Breast epithelium (tissue), 4 donors: Measurements from ENCODE around the gene LMO2. TPM values are rescaled to one million over a fixed set of nuclear protein-coding genes. Genes with fewer than 3 reads are reported as not detected.

Experiments used
- DNase-seq, 2 donors: peaks; one replicate each; pipeline ENCODE4 v3.0.0-alpha.2; 2019; ENCODE audit warnings: low spot score in 2 of 2
- H3K27ac ChIP-seq, 2 donors: fragments of 200-600 bp; sonication (generic) in 1 of 2; one replicate each; pipeline ENCODE4 v1.5.1; 2016 to 2019; ENCODE audit warnings: mild to moderate bottlenecking in 1 of 2
- H3K27me3 ChIP-seq, 2 donors: fragments of 200-600 bp; sonication (generic) in 1 of 2; one replicate each; pipeline versions ENCODE4 v1.5.1 to v1.6.0; 2017 to 2019; ENCODE audit warnings: control low read depth in 1 of 2, mild to moderate bottlenecking in 1 of 2
- H3K36me3 ChIP-seq: fragments of 200-600 bp; one replicate; pipeline ENCODE4 v1.5.1; 2019
- H3K4me1 ChIP-seq, 2 donors: fragments of 200-600 bp; sonication (generic); one replicate each; pipeline ENCODE4 v1.5.1; 2016 to 2019; ENCODE audit warnings: control low read depth in 1 of 2
- H3K4me3 ChIP-seq, 3 donors: fragments of 200-600 bp; sonication (generic); 1 replicate in 2 of 3; 2 replicates in 1 of 3; pipeline ENCODE4 v1.5.1; 2016 to 2019; ENCODE audit warnings: mild to moderate bottlenecking in 3 of 3, moderate library complexity in 2 of 3
- H3K9me3 ChIP-seq, 2 donors: fragments of 200-600 bp; sonication (generic) in 1 of 2; one replicate each; pipeline ENCODE4 v1.5.1; 2016 to 2019; ENCODE audit warnings: control low read depth in 1 of 2
- POLR2A ChIP-seq: fragments of 450-650 bp; IDR thresholded peaks from one replicate; pipeline ENCODE4 v1.6.1; 2016; ENCODE audit warnings: antibody characterized with exemption, mild to moderate bottlenecking, moderate library complexity
- POLR2AphosphoS5 ChIP-seq, 3 donors: sonication (generic); formaldehyde crosslinking; IDR thresholded peaks; one replicate each; pipeline ENCODE4 v1.6.1; 2017; ENCODE audit warnings: antibody characterized with exemption in 3 of 3
- intact Hi-C: fragments of 100-400 bp; cut with DNase I; formaldehyde crosslinking; loops from one replicate; pipeline ENCODE4 v1.15.1; 2023; ENCODE audit warnings: low total_unique reads
- total RNA-seq, 3 donors: library from RNA; depleted of rRNA; stranded (reverse); fragments of >200 nt; gene quantifications; one replicate each; pipeline ENCODE4 v1.1.0, GENCODE V29; 2016
- TF ChIP-seq, protein P1 (sequence below), 3 donors: fragments of 450-650 bp; IDR thresholded peaks; one replicate each; pipeline ENCODE4 v1.5.1; 2016 to 2017; ENCODE audit warnings: antibody characterized with exemption in 3 of 3, mild to moderate bottlenecking in 3 of 3, moderate library complexity in 3 of 3

The LMO2 gene
- total RNA-seq, 3 donors from 2014 or later = 19.5 to 21.9 (median 20.0) TPM

DNA sequence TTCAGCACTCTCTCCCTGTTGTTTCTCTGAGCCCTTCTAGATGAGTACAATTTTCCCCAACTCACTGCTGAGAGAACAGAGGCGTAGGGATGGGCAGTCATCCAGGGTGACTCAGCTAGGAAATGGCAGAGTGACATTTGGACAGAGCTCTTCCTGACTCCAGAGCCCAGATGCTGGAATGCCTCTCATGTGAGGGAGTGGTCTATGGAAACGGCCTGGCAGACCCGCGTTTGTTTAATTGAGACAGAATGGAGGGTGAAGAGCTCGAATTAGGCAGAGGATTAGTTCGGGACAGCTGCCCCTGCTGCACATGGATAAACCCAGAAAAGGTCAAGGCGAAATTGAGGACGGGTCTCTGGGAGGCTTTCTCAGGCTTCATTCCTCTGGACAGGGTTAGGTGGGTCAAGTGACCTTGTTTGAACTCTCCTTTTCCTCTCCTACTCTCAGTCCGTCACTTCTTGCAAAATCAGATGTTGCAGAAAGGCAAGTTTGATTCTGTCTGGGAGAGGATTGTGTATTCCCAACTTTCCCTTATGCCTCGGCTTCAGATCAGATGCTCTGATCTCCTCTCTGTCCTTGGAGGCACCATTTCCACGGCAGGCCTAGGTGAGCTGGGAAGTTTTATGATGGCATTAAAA lies 7.6 kb upstream of the LMO2 start:
- TF ChIP-seq POLR2AphosphoS5 (IDR thresholded peaks at IDR 0.05) (peak in 2 of 3 donors; percentile 33 to 52), POLR2A (no peak)
- TF ChIP-seq, protein P1, sequence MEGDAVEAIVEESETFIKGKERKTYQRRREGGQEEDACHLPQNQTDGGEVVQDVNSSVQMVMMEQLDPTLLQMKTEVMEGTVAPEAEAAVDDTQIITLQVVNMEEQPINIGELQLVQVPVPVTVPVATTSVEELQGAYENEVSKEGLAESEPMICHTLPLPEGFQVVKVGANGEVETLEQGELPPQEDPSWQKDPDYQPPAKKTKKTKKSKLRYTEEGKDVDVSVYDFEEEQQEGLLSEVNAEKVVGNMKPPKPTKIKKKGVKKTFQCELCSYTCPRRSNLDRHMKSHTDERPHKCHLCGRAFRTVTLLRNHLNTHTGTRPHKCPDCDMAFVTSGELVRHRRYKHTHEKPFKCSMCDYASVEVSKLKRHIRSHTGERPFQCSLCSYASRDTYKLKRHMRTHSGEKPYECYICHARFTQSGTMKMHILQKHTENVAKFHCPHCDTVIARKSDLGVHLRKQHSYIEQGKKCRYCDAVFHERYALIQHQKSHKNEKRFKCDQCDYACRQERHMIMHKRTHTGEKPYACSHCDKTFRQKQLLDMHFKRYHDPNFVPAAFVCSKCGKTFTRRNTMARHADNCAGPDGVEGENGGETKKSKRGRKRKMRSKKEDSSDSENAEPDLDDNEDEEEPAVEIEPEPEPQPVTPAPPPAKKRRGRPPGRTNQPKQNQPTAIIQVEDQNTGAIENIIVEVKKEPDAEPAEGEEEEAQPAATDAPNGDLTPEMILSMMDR (IDR thresholded peaks at IDR 0.05) = no peak
- H3K27me3 ChIP-seq = no peaks in the 10 kb centered on the region
- H3K4me3 ChIP-seq = no peak overlapping the region
- no peaks in the 10 kb centered on the region for H3K9me3 ChIP-seq
- H3K27ac ChIP-seq = peak overlapping the region; percentile 70 to 77
- H3K4me1 ChIP-seq = peaks cover 0 to 13% of the 10 kb centered on the region in 2 donors
- no peaks in the 10 kb centered on the region for H3K36me3 ChIP-seq
- peak; percentile 68 to 77 for DNase-seq
- intact Hi-C loops = no loop called here

DNA sequence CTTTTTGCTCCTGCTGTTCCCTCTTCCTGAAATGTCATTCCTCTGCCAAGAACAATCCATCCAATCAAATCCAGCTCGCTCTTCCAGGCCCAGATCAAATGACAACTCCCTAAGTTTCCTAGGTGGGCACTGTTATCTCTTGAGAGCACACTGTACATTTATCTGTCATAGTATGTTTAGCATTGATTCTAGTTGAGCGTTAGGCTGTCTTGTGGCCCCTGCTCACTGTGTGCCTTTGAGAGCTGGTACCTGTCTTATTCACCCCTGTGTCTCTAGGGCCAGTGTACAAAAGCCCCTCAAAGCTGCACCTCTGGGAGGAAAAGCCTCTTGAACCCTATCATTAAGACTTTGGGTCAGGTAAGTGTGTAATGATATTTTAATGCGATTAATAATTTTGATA lies 7.1 kb upstream of the LMO2 start:
- H3K4me3 ChIP-seq = no peak overlapping the region
- peaks cover 0 to 13% of the 10 kb centered on the region in 2 donors for H3K4me1 ChIP-seq
- DNase-seq = no peak
- peak overlapping the region; percentile 70 to 77 for H3K27ac ChIP-seq
- no peaks in the 10 kb centered on the region for H3K36me3 ChIP-seq
- H3K9me3 ChIP-seq = no peaks in the 10 kb centered on the region
- intact Hi-C loops = no loop called here
- no peaks in the 10 kb centered on the region for H3K27me3 ChIP-seq
- TF ChIP-seq, protein P1 (IDR thresholded peaks at IDR 0.05) = no peak
- TF ChIP-seq POLR2A (no peak), POLR2AphosphoS5 (IDR thresholded peaks at IDR 0.05) (no peak)

DNA sequence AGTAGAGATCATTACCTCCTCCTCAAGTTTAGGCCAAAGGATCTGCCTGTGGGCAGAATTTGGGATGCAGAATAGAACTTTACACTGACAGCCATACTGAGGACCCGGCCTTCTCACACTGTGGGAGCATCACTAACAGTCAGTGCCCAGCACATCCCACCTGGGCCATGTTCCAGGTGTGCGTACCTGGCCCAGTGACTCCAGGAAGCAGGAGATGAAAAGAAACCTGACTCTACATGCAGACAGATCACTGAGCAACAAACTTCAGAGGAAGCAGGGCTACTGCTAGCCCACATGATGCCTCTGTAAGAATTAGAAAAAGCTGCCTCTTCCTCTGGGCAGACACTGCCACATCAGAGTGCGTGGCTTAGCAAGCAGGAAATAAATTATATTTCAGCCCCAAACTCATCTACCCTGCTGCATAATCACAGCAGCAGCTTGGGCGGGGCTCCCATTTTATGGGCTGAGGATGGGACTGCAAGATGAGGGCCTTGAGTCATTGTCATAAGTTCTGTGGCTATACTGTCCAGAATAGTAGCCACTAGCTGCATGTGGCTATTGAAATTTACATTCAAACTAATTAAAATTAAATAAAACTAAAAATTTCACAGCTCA lies 6.0 kb upstream of the LMO2 start:
- no peaks in the 10 kb centered on the region for H3K36me3 ChIP-seq
- peak in 1 of 2 donors; percentile 72 for DNase-seq
- TF ChIP-seq, protein P1 (IDR thresholded peaks at IDR 0.05) = no peak
- TF ChIP-seq POLR2AphosphoS5 (IDR thresholded peaks at IDR 0.05) (no peak), POLR2A (no peak)
- peaks cover 0 to 13% of the 10 kb centered on the region in 2 donors for H3K4me1 ChIP-seq
- H3K9me3 ChIP-seq = no peaks in the 10 kb centered on the region
- no peak overlapping the region for H3K4me3 ChIP-seq
- intact Hi-C loops = no loop called here
- H3K27me3 ChIP-seq = no peaks in the 10 kb centered on the region
- peak overlapping the region; percentile 70 to 77 for H3K27ac ChIP-seq

DNA sequence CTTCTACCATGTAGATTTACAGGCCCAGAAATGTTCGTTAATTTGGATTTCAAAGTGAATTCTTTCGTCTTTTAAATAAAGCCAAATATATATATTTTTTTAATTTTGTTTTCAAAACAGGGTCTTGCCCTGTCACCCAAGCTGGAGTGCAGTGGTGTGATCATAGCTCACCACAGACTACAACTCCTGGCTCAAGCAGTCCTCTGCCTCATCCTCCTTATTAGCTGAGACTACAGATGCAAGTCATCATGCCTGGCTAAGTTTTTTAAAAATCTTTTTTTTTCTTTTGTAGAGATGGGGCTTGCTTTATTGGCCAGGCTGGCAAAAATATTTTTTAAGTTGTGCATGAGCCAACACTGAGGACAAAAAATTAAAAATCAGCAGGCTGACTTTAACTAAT lies 5.0 kb upstream of the LMO2 start:
- H3K36me3 ChIP-seq = no peaks in the 10 kb centered on the region
- DNase-seq = no peak
- no peak for TF ChIP-seq POLR2A
- no peak for TF ChIP-seq POLR2AphosphoS5 (IDR thresholded peaks at IDR 0.05)
- TF ChIP-seq, protein P1 (IDR thresholded peaks at IDR 0.05) = no peak
- peak overlapping the region; percentile 77 to 78 for H3K27ac ChIP-seq
- no peaks in the 10 kb centered on the region for H3K9me3 ChIP-seq
- peaks cover 0 to 13% of the 10 kb centered on the region in 2 donors for H3K4me1 ChIP-seq
- no peak overlapping the region for H3K4me3 ChIP-seq
- no peaks in the 10 kb centered on the region for H3K27me3 ChIP-seq
- intact Hi-C loops = no loop called here

DNA sequence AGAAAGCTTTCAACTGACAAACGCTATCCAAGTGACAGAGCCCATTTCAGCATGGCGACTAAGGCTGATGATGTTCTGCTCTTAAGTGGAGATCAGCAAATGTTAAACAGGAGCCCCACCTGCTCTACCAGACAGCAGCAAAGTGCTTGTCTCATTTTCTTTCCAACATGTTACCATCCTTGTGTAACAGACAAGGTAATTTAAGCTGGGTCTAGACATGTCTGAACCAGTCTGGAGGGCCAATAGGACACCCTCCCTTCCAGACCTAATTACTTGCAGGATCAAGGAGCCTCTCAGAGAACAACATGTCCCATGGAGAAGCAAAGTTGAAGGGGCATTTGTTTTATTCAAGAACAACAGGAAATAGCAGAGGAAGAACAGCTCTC lies 3.9 kb upstream of the LMO2 start:
- H3K27me3 ChIP-seq = no peaks in the 10 kb centered on the region
- peaks cover 0 to 13% of the 10 kb centered on the region in 2 donors for H3K4me1 ChIP-seq
- intact Hi-C loops = no loop called here
- H3K9me3 ChIP-seq = no peaks in the 10 kb centered on the region
- H3K4me3 ChIP-seq = no peak overlapping the region
- H3K27ac ChIP-seq = peak overlapping the region; percentile 77 to 78
- peak in 1 of 2 donors; percentile 54 for DNase-seq
- H3K36me3 ChIP-seq = no peaks in the 10 kb centered on the region
- TF ChIP-seq POLR2AphosphoS5 (IDR thresholded peaks at IDR 0.05) (peak in 1 of 3 donors; percentile 17), POLR2A (no peak)
- TF ChIP-seq, protein P1 (IDR thresholded peaks at IDR 0.05) = no peak
